OCI-LY7 (cell line): ENCODE results near the gene MEF2C.

Source experiments
- EZH2phosphoT487 ChIP-seq: fragments of 200-600 bp; sonication (generic); IDR thresholded peaks from 2 replicates; pipeline ENCODE4 v1.6.1; 2018; ENCODE audit warnings: low read depth, borderline replicate concordance, mild to moderate bottlenecking, mixed run types, antibody characterized with exemption, low read length, moderate library complexity, mixed read lengths
- TF ChIP-seq, protein P1 (sequence below): fragments of 200-600 bp; sonication (generic); conservative IDR thresholded peaks from 2 replicates; pipeline ENCODE4 v1.5.1; 2014; ENCODE audit warnings: mild to moderate bottlenecking, antibody characterized with exemption, low read length, moderate library complexity, mixed read lengths

DNA sequence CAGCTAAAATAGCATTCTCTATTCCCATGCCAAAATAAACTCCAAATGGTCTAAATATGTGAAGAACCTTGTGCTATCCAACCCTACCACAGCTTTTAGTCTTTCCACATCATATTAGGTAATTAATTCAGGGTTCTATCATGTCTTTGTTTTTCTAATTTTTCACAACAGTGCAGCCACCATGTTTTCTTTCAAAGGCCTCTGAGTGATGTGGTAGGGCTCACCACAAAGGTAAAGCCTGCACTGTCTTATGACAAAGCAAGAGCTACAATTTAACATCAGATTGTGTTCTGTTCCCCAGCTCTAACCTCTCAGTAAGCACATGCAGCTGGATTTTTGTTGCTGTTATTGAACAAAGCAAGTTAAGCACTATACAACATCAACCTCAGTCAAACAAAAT lies 52.4 kb downstream of the MEF2C start:
- TF ChIP-seq, protein P1, sequence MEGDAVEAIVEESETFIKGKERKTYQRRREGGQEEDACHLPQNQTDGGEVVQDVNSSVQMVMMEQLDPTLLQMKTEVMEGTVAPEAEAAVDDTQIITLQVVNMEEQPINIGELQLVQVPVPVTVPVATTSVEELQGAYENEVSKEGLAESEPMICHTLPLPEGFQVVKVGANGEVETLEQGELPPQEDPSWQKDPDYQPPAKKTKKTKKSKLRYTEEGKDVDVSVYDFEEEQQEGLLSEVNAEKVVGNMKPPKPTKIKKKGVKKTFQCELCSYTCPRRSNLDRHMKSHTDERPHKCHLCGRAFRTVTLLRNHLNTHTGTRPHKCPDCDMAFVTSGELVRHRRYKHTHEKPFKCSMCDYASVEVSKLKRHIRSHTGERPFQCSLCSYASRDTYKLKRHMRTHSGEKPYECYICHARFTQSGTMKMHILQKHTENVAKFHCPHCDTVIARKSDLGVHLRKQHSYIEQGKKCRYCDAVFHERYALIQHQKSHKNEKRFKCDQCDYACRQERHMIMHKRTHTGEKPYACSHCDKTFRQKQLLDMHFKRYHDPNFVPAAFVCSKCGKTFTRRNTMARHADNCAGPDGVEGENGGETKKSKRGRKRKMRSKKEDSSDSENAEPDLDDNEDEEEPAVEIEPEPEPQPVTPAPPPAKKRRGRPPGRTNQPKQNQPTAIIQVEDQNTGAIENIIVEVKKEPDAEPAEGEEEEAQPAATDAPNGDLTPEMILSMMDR, result no peak
- no peak for TF ChIP-seq EZH2phosphoT487
